OCI-LY1 (cell line): Measurements from ENCODE around the gene RASAL2.

Experiments used
- CTCF ChIP-seq: fragments of 200-600 bp; sonication (generic), shearing (Covaris generic); IDR thresholded peaks from 2 replicates; pipeline ENCODE4 v1.5.1; 2017; ENCODE audit warnings: mild to moderate bottlenecking, antibody characterized with exemption, low read length, moderate library complexity, mixed read lengths
- EZH2 ChIP-seq: fragments of 200-600 bp; sonication (generic), shearing (Covaris generic); IDR thresholded peaks from 2 replicates; pipeline ENCODE4 v1.8.0; 2017; ENCODE audit warnings: borderline replicate concordance, mixed run types, mild to moderate bottlenecking, antibody characterized with exemption, low read length, moderate library complexity, mixed read lengths

DNA sequence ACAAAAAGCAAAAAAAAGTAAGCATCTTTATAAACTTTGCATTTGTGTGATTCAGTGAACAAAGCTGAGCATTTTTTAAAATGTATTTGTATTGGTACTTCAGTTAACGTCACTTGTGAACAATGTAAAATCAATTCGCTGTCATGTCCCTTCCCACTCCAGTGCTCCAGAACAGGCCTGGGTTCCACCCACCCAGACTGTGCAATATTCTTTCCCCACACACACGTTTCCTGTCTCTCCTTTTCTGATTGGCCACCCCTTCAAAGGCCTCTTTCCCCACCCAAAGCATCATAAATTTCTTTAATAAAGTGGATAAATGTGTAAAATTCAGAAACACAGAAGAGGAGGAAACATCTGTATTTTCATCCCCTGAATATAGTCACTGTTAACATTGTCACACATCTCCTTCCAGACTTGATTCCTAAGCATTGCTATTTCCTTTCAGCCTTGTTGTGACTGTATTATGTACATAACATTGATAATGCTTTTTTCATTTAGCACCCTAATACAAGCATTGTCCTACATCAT lies 390.9 kb downstream of the RASAL2 start:
- no peak for TF ChIP-seq CTCF
- TF ChIP-seq EZH2, result no peak
